Neural crest cell (in vitro differentiated cells): ENCODE data around the gene CADM1. TPM values are rescaled to one million over a fixed set of nuclear protein-coding genes. Genes with fewer than 3 reads are reported as not detected.

Source experiments
- DNase-seq: peaks from one replicate; pipeline ENCODE4 v3.0.0; 2021; ENCODE audit warnings: low read depth, mixed read lengths, low spot score
- H3K27ac Mint-ChIP-seq: one replicate; pipeline ENCODE4 v1.8.0; 2021; ENCODE audit warnings: mild to moderate bottlenecking, mixed read lengths; ENCODE audit not compliant: unreplicated experiment
- H3K27me3 Mint-ChIP-seq: 2 replicates; pipeline ENCODE4 v1.8.0; 2021; ENCODE audit warnings: low read depth, mild to moderate bottlenecking, mixed read lengths
- H3K36me3 Mint-ChIP-seq: 2 replicates; pipeline ENCODE4 v1.8.0; 2021; ENCODE audit warnings: low read depth, mild to moderate bottlenecking, mixed read lengths
- H3K4me1 Mint-ChIP-seq: 2 replicates; pipeline ENCODE4 v1.8.0; 2021; ENCODE audit warnings: mixed read lengths
- H3K4me3 Mint-ChIP-seq: one replicate; pipeline ENCODE4 v1.8.0; 2021; ENCODE audit warnings: mild to moderate bottlenecking, mixed read lengths
- H3K9me3 Mint-ChIP-seq: 2 replicates; pipeline ENCODE4 v1.8.0; 2021; ENCODE audit warnings: mixed read lengths
- CTCF ChIP-seq: fragments of 200-600 bp; sonication (generic); conservative IDR thresholded peaks from 2 replicates; pipeline ENCODE4 v1.5.0; 2021; ENCODE audit warnings: antibody characterized with exemption, mild to moderate bottlenecking
- total RNA-seq: library from RNA; stranded (reverse); gene quantifications from 2 replicates; pipeline ENCODE4 v1.2.1, GENCODE V29; 2021

Gene CADM1
- total RNA-seq, 1 donor from 2014 or later: 112 TPM

GRCh38 chr11:115255006-115255762, 249.0 kb downstream of the CADM1 start:
- Mint-ChIP-seq H3K36me3 (no peaks in the 10 kb centered on the region), H3K9me3 (no peaks in the 10 kb centered on the region), H3K27me3 (no peaks in the 10 kb centered on the region), H3K4me3 (no peak overlapping the region), H3K27ac (no peak overlapping the region), H3K4me1 (peaks cover 18% of the 10 kb centered on the region)
- DNase-seq: no peak
- no peak for TF ChIP-seq CTCF

- H3K36me3 Mint-ChIP-seq: no peaks in the 10 kb centered on the region
- TF ChIP-seq CTCF: no peak
- peaks cover 23% of the 10 kb centered on the region for H3K4me1 Mint-ChIP-seq
- H3K27me3 Mint-ChIP-seq: no peaks in the 10 kb centered on the region
- DNase-seq: no peak
- no peak overlapping the region for H3K27ac Mint-ChIP-seq
- no peak overlapping the region for H3K4me3 Mint-ChIP-seq
- H3K9me3 Mint-ChIP-seq: no peaks in the 10 kb centered on the region
Measured at GRCh38 chr11:115251126-115251525, 253.1 kb downstream of the CADM1 start.

GRCh38 chr11:115249061-115249578, 255.1 kb downstream of the CADM1 start:
- TF ChIP-seq CTCF: no peak
- Mint-ChIP-seq H3K27me3 (no peaks in the 10 kb centered on the region), H3K36me3 (no peaks in the 10 kb centered on the region), H3K4me1 (peaks cover 35% of the 10 kb centered on the region), H3K27ac (no peak overlapping the region), H3K4me3 (no peak overlapping the region), H3K9me3 (no peaks in the 10 kb centered on the region)
- DNase-seq: no peak

- H3K27ac Mint-ChIP-seq: no peak overlapping the region
Measured at GRCh38 chr11:115247953-115248352, 256.3 kb downstream of the CADM1 start.

GRCh38 chr11:115247361-115247760, 256.9 kb downstream of the CADM1 start:
- peaks cover 40% of the 10 kb centered on the region for H3K4me1 Mint-ChIP-seq
- DNase-seq: no peak
- no peak for TF ChIP-seq CTCF
- no peaks in the 10 kb centered on the region for H3K9me3 Mint-ChIP-seq
- H3K27ac Mint-ChIP-seq: no peak overlapping the region
- no peaks in the 10 kb centered on the region for H3K27me3 Mint-ChIP-seq
- no peaks in the 10 kb centered on the region for H3K36me3 Mint-ChIP-seq
- H3K4me3 Mint-ChIP-seq: no peak overlapping the region

More at GRCh38 chr11:115247953-115248352, 256.3 kb downstream of the CADM1 start:
- Mint-ChIP-seq H3K4me3 (no peak overlapping the region), H3K27me3 (no peaks in the 10 kb centered on the region), H3K4me1 (peaks cover 40% of the 10 kb centered on the region), H3K36me3 (no peaks in the 10 kb centered on the region), H3K9me3 (no peaks in the 10 kb centered on the region)
- no peak for TF ChIP-seq CTCF
- no peak for DNase-seq
